ENCODE measurements around the gene MPDU1. TPM values are rescaled to one million over a fixed set of nuclear protein-coding genes. Genes with fewer than 3 reads are reported as not detected.
A peak's percentile ranks its signal among the peaks of the same experiment; 100 is the strongest.

Gene MPDU1
- total and polyA plus RNA-seq, 2 of the 13 experiments (the other 11 are each of a cell fraction or from before 2014, with no cell fraction given) = 112 to 167 TPM

- TF ChIP-seq GRHL1 (CRISPR knock-in tag; conservative IDR thresholded peaks at IDR 0.05) (no peak), KLF16 (CRISPR knock-in tag; IDR thresholded peaks at IDR 0.05) (peak in 1 of 2 experiments; percentile 86; a peak in 2 of 4 replicates), SRF (IDR thresholded peaks at IDR 0.05; ENCODE audit: low read depth, low read length) (no peak), BORCS8-MEF2B (CRISPR knock-in tag; IDR thresholded peaks at IDR 0.05) (no peak), KLF13 (CRISPR knock-in tag; IDR thresholded peaks at IDR 0.05) (no peak), ZMYM3 (CRISPR knock-in tag; IDR thresholded peaks at IDR 0.05) (0 out of 2 replicates have a peak, but pooled peaks have one; percentile 34), HNRNPL (IDR thresholded peaks at IDR 0.05; ENCODE audit: low read depth, low read length) (0 out of 2 replicates have a peak, but pooled peaks have one; percentile 50), ZNF549 (CRISPR knock-in tag; IDR thresholded peaks at IDR 0.05) (no peak), ZMAT3 (CRISPR knock-in tag; conservative IDR thresholded peaks at IDR 0.05) (no peak), KLF15 (CRISPR knock-in tag; IDR thresholded peaks at IDR 0.05; ENCODE audit: borderline replicate concordance) (peak; percentile 59; the same call in 1 of the 2 replicates), NFYC (CRISPR knock-in tag; IDR thresholded peaks at IDR 0.05) (peak; percentile 78), SP1 (IDR thresholded peaks at IDR 0.05) (no peak), SP1 (CRISPR knock-in tag; IDR thresholded peaks at IDR 0.05) (peak; percentile 75; the same call in 1 of the 2 replicates), ZNF850 (CRISPR knock-in tag; conservative IDR thresholded peaks at IDR 0.05) (no peak), POLR2A (IDR thresholded peaks at IDR 0.05; ENCODE audit: insufficient read depth in 1 of 2, low read depth in 2 of 2, low read length in 2 of 2) (peak; percentile 83 to 89), ZNF24 (IDR thresholded peaks at IDR 0.05) (no peak), EED (CRISPR knock-in tag; IDR thresholded peaks at IDR 0.05) (no peak), DNMT1 (CRISPR knock-in tag; IDR thresholded peaks at IDR 0.05) (no peak), ZEB1 (IDR thresholded peaks at IDR 0.05; ENCODE audit: insufficient replicate concordance, low read depth) (peak; percentile 66), FOXA1 (IDR thresholded peaks at IDR 0.05) (no peak), FOXA1 (CRISPR knock-in tag; IDR thresholded peaks at IDR 0.05) (no peak), HOXA7 (CRISPR knock-in tag; IDR thresholded peaks at IDR 0.05) (no peak), IRF2 (CRISPR knock-in tag; IDR thresholded peaks at IDR 0.05) (no peak), FOXK1 (CRISPR knock-in tag; IDR thresholded peaks at IDR 0.05; ENCODE audit: borderline replicate concordance, low read depth) (peak; percentile 49; the same call in 1 of the 2 replicates), KDM1A (CRISPR knock-in tag; IDR thresholded peaks at IDR 0.05) (no peak), SP2 (CRISPR knock-in tag; IDR thresholded peaks at IDR 0.05) (peak; percentile 44; the same call in 1 of the 2 replicates), ZNF207 (IDR thresholded peaks at IDR 0.05; ENCODE audit: borderline replicate concordance) (no peak), ZNF317 (CRISPR knock-in tag; IDR thresholded peaks at IDR 0.05) (peak; percentile 63; the same call in 1 of the 2 replicates), FOXP4 (CRISPR knock-in tag; IDR thresholded peaks at IDR 0.05) (peak; percentile 58), SP4 (CRISPR knock-in tag; IDR thresholded peaks at IDR 0.05) (peak; percentile 63; the same call in 1 of the 2 replicates), ZNF567 (CRISPR knock-in tag; IDR thresholded peaks at IDR 0.05; ENCODE audit: borderline replicate concordance) (no peak)
Observed at GRCh38 chr17:7627250-7628121, 43.8 kb downstream of the MPDU1 start, which contains the start of gene SAT2 (continued).

Measured in HepG2 (cell line).